OCI-LY7 (cell line): ENCODE data around the gene SLC16A9. TPM values are rescaled to one million over a fixed set of nuclear protein-coding genes. Genes with fewer than 3 reads are reported as not detected.

Experiments
- BruUV-seq: library from RNA; stranded (reverse); fragments of 400-500 nt; replicated peaks from 2 replicates; lab custom pipeline; 2021; lab: Mats Ljungman, UMichigan
- CTCF ChIA-PET: fragments of 300-600 bp; sonication (Branson Sonifier 250); formaldehyde crosslinking; loops from one replicate; lab custom pipeline; 2022; ENCODE audit warnings: antibody characterized with exemption; ENCODE audit not compliant: unreplicated experiment; lab: Charles Lee
- POLR2A ChIA-PET: fragments of 300-600 bp; sonication (Branson Sonifier 250); formaldehyde crosslinking; loops from one replicate; lab custom pipeline; 2022; ENCODE audit warnings: antibody characterized with exemption; lab: Charles Lee
- DNase-seq: peaks from one replicate; pipeline ENCODE4 v3.0.0-alpha.2; 2015; ENCODE audit warnings: low spot score
- H2AFZ ChIP-seq: fragments of 200-600 bp; sonication (generic), shearing (Covaris generic); 2 replicates; pipeline ENCODE4 v1.6.1; 2014; ENCODE audit warnings: mild to moderate bottlenecking, antibody characterized with exemption, low read length, moderate library complexity
- H3K27ac ChIP-seq: fragments of 200-600 bp; sonication (generic); 2 replicates; pipeline ENCODE4 v1.5.1; 2014; ENCODE audit warnings: mixed run types, low read depth, mild to moderate bottlenecking, moderate library complexity, low read length, inconsistent platforms; ENCODE audit not compliant: poor library complexity, severe bottlenecking
- H3K36me3 ChIP-seq: fragments of 200-600 bp; sonication (generic); 2 replicates; pipeline ENCODE4 v1.6.1; 2014; ENCODE audit warnings: mild to moderate bottlenecking, antibody characterized with exemption, low read length, moderate library complexity, mixed read lengths; ENCODE audit not compliant: insufficient read depth
- H3K4me1 ChIP-seq: fragments of 200-600 bp; sonication (generic); 2 replicates; pipeline ENCODE4 v1.5.1; 2014; ENCODE audit warnings: mild to moderate bottlenecking, low read length; ENCODE audit not compliant: insufficient read depth, poor library complexity, severe bottlenecking
- H3K4me2 ChIP-seq: fragments of 200-600 bp; sonication (generic); 2 replicates; pipeline ENCODE4 v1.6.1; 2014; ENCODE audit warnings: mild to moderate bottlenecking, low read length
- H3K4me3 ChIP-seq: fragments of 200-600 bp; sonication (generic); 2 replicates; pipeline ENCODE4 v1.5.1; 2014; ENCODE audit warnings: mild to moderate bottlenecking, low read depth, low read length; ENCODE audit not compliant: poor library complexity, severe bottlenecking
- H3K79me2 ChIP-seq: fragments of 200-600 bp; sonication (generic); 2 replicates; pipeline ENCODE4 v1.6.1; 2016; ENCODE audit warnings: low read depth, mild to moderate bottlenecking, low read length, moderate library complexity, mixed read lengths; ENCODE audit not compliant: insufficient read depth
- H3K9me2 ChIP-seq: fragments of 200-600 bp; sonication (generic); 2 replicates; pipeline ENCODE4 v1.6.1; 2016; ENCODE audit warnings: mild to moderate bottlenecking, low read length, mixed read lengths; ENCODE audit not compliant: insufficient read depth
- H3K9me3 ChIP-seq: fragments of 200-600 bp; sonication (generic); 2 replicates; pipeline ENCODE4 v1.6.1; 2014; ENCODE audit warnings: mild to moderate bottlenecking, mixed run types, low read length, mixed read lengths
- H4K20me1 ChIP-seq: fragments of 200-600 bp; sonication (generic); 2 replicates; pipeline ENCODE4 v1.6.1; 2014; ENCODE audit warnings: mild to moderate bottlenecking, antibody characterized with exemption, low read length, moderate library complexity, mixed read lengths; ENCODE audit not compliant: insufficient read depth
- CTCF ChIP-seq: fragments of 200-600 bp; sonication (generic); conservative IDR thresholded peaks from 2 replicates; pipeline ENCODE4 v1.5.1; 2014; ENCODE audit warnings: mild to moderate bottlenecking, antibody characterized with exemption, low read length, moderate library complexity, mixed read lengths
- EZH2phosphoT487 ChIP-seq: fragments of 200-600 bp; sonication (generic); IDR thresholded peaks from 2 replicates; pipeline ENCODE4 v1.6.1; 2018; ENCODE audit warnings: low read depth, borderline replicate concordance, mild to moderate bottlenecking, mixed run types, antibody characterized with exemption, low read length, moderate library complexity, mixed read lengths
- intact Hi-C: fragments of 100-400 bp; cut with micrococcal nuclease; formaldehyde crosslinking; loops from one replicate; pipeline ENCODE4 v1.10.0; 2022; ENCODE audit not compliant: unreplicated experiment
- total RNA-seq, 2 experiments: library from RNA; depleted of rRNA in 1 of 2; stranded (reverse); fragments of >200 nt in 1 of 2; shearing (Covaris generic) in 1 of 2; gene quantifications; 2 replicates each; pipeline ENCODE4 v1.2.3, GENCODE V29; 2014 to 2022

SLC16A9 gene
- total RNA-seq, 2 experiments from 2014 or later = not detected

GRCh38 chr10:59677253-59677831 lies 32.3 kb downstream of the SLC16A9 start:
- H2AFZ ChIP-seq = no peak overlapping the region
- no peaks in the 10 kb centered on the region for H3K79me2 ChIP-seq
- TF ChIP-seq EZH2phosphoT487 (no peak), CTCF (no peak)
- no peaks in the 10 kb centered on the region for H4K20me1 ChIP-seq
- no peak overlapping the region for H3K4me2 ChIP-seq
- H3K4me3 ChIP-seq = no peak overlapping the region
- no TSS peak for BruUV-seq
- CTCF ChIA-PET = no interaction called here
- H3K9me2 ChIP-seq = no peaks in the 10 kb centered on the region; the same call in 1 of the 2 replicates
- intact Hi-C loops = no loop called here
- DNase-seq = no peak
- no peak overlapping the region for H3K27ac ChIP-seq
- H3K36me3 ChIP-seq = no peaks in the 10 kb centered on the region
- peaks cover 5% of the 10 kb centered on the region for H3K4me1 ChIP-seq
- H3K9me3 ChIP-seq = no peaks in the 10 kb centered on the region
- POLR2A ChIA-PET = interaction anchor here (0.6 kb wide), 1 partner anchor 1151 kb away, joined by 3 read pairs; no protein-coding TSS in a partner anchor

- Histone ChIP-seq H3K79me2 (no peaks in the 10 kb centered on the region), H4K20me1 (no peaks in the 10 kb centered on the region), H3K27ac (no peak overlapping the region), H3K9me3 (no peaks in the 10 kb centered on the region), H3K4me1 (peaks cover 5% of the 10 kb centered on the region), H3K4me3 (no peak overlapping the region), H3K4me2 (no peak overlapping the region), H3K36me3 (no peaks in the 10 kb centered on the region), H3K9me2 (no peaks in the 10 kb centered on the region; the same call in 1 of the 2 replicates), H2AFZ (peak overlapping the region; percentile 25; the same call in 1 of the 2 replicates)
- TF ChIP-seq CTCF (peak; percentile 74), EZH2phosphoT487 (no peak)
- intact Hi-C loops = loop anchor here (1.0 kb wide), 1 partner anchor 50 kb away; no protein-coding TSS in a partner anchor
- DNase-seq = peak; percentile 30
- POLR2A ChIA-PET = no interaction called here
- no TSS peak for BruUV-seq
- CTCF ChIA-PET = no interaction called here
Observed at GRCh38 chr10:59675812-59676211, 33.8 kb downstream of the SLC16A9 start.

GRCh38 chr10:59674215-59674836 lies 35.3 kb downstream of the SLC16A9 start:
- H3K36me3 ChIP-seq = no peaks in the 10 kb centered on the region
- H3K9me3 ChIP-seq = no peaks in the 10 kb centered on the region
- no peaks in the 10 kb centered on the region; the same call in 1 of the 2 replicates for H3K9me2 ChIP-seq
- POLR2A ChIA-PET = interaction anchor here (0.5 kb wide), 1 partner anchor 718 kb away, joined by 3 read pairs; no protein-coding TSS in a partner anchor
- peaks cover 5% of the 10 kb centered on the region for H3K4me1 ChIP-seq
- no peak for DNase-seq
- H3K4me3 ChIP-seq = no peak overlapping the region
- CTCF ChIA-PET = no interaction called here
- BruUV-seq = no TSS peak
- intact Hi-C loops = no loop called here
- no peak overlapping the region for H3K4me2 ChIP-seq
- no peaks in the 10 kb centered on the region for H4K20me1 ChIP-seq
- TF ChIP-seq EZH2phosphoT487 (no peak), CTCF (no peak)
- no peaks in the 10 kb centered on the region for H3K79me2 ChIP-seq
- no peak overlapping the region for H3K27ac ChIP-seq
- no peak overlapping the region for H2AFZ ChIP-seq
